CD4-positive, alpha-beta T cell (primary cell): ENCODE data around the gene MORN5. TPM values are rescaled to one million over a fixed set of nuclear protein-coding genes. Genes with fewer than 3 reads are reported as not detected.

Experiments
- ATAC-seq: fragments of 200-7000 bp; cut with Tn5 transposase; one replicate; pipeline ENCODE4 v1.10.0; 2022; ENCODE audit warnings: mild to moderate bottlenecking; ENCODE audit not compliant: poor library complexity
- CTCF ChIA-PET: fragments of 350-600 bp; sonication (Branson Sonifier 250); formaldehyde crosslinking; loops from one replicate; lab custom pipeline; 2021; ENCODE audit warnings: antibody characterized with exemption, inconsistent platforms; lab: Charles Lee
- POLR2A ChIA-PET: fragments of 350-600 bp; sonication (Branson Sonifier 250); formaldehyde crosslinking; loops from one replicate; lab custom pipeline; 2021; ENCODE audit warnings: antibody characterized with exemption, inconsistent platforms; lab: Charles Lee
- DNase-seq, 14 experiments: peaks; one replicate each; pipeline ENCODE4 v3.0.0-alpha.2; 2013 to 2020; ENCODE audit warnings: mixed read lengths in 2 of 14
- H3K27ac ChIP-seq, 2 donors: one replicate each; pipeline versions ENCODE4 v1.5.1 to v1.7.0; 2013; ENCODE audit warnings: low read length in 2 of 2, low read depth in 1 of 2, mild to moderate bottlenecking in 1 of 2
- H3K27me3 ChIP-seq, 2 experiments: 1 replicate in 1 of 2; 2 replicates in 1 of 2; pipeline versions ENCODE4 v1.6.1 to v1.7.0; 2013; ENCODE audit warnings: low read length in 2 of 2, control low read depth in 1 of 2, mild to moderate bottlenecking in 1 of 2, moderate library complexity in 1 of 2; ENCODE audit not compliant: insufficient read depth in 2 of 2, control insufficient read depth in 1 of 2
- H3K36me3 ChIP-seq: one replicate; pipeline ENCODE4 v1.6.1; 2013; ENCODE audit warnings: low read length, control low read depth; ENCODE audit not compliant: insufficient read depth
- H3K4me1 ChIP-seq: one replicate; pipeline ENCODE4 v1.6.1; 2013; ENCODE audit warnings: low read length, control low read depth; ENCODE audit not compliant: insufficient read depth
- H3K4me3 ChIP-seq: one replicate; pipeline ENCODE4 v1.5.1; 2013; ENCODE audit warnings: mild to moderate bottlenecking, low read length, moderate library complexity
- H3K9me3 ChIP-seq, 2 experiments: 1 replicate in 1 of 2; 2 replicates in 1 of 2; pipeline versions ENCODE4 v1.6.1 to v1.7.0; 2013; ENCODE audit warnings: low read length in 2 of 2, mild to moderate bottlenecking in 2 of 2, control low read depth in 1 of 2, moderate library complexity in 1 of 2; ENCODE audit not compliant: control insufficient read depth in 1 of 2, insufficient read depth in 1 of 2
- H3K27ac Mint-ChIP-seq: one replicate; pipeline ENCODE4 v1.8.0; 2020; ENCODE audit warnings: mixed read lengths
- H3K27me3 Mint-ChIP-seq: one replicate; pipeline ENCODE4 v1.8.0; 2021; ENCODE audit warnings: mixed read lengths
- H3K36me3 Mint-ChIP-seq: one replicate; pipeline ENCODE4 v1.8.0; 2021; ENCODE audit warnings: low read depth, mixed read lengths
- H3K4me1 Mint-ChIP-seq: one replicate; pipeline ENCODE4 v1.8.0; 2021; ENCODE audit warnings: low read depth, mixed read lengths
- H3K4me3 Mint-ChIP-seq: one replicate; pipeline ENCODE4 v1.8.0; 2020; ENCODE audit warnings: mild to moderate bottlenecking, mixed read lengths
- H3K9me3 Mint-ChIP-seq: one replicate; pipeline ENCODE4 v1.8.0; 2020; ENCODE audit warnings: mixed read lengths
- intact Hi-C, 2 experiments: fragments of 100-400 bp; cut with DNase I in 1 of 2; cut with micrococcal nuclease in 1 of 2; formaldehyde crosslinking; loops; one replicate each; pipeline versions ENCODE4 v1.15.1 to v1.9.0; 2023 to 2025; cut with DNase I, micrococcal nuclease
- total RNA-seq, 174 experiments: library from RNA in 2 of 174; stranded (reverse) in 2 of 174; gene quantifications; one replicate each; pipeline ENCODE4 v1.2.3 and lab custom pipeline; 2021 to 2026
- TF ChIP-seq, protein P1 (sequence below): fragments of 200-600 bp; IDR thresholded peaks from one replicate; pipeline ENCODE4 v1.8.0; 2022; ENCODE audit warnings: antibody characterized with exemption, mild to moderate bottlenecking

Gene MORN5
- total RNA-seq, 2 experiments from 2014 or later = not detected

DNA sequence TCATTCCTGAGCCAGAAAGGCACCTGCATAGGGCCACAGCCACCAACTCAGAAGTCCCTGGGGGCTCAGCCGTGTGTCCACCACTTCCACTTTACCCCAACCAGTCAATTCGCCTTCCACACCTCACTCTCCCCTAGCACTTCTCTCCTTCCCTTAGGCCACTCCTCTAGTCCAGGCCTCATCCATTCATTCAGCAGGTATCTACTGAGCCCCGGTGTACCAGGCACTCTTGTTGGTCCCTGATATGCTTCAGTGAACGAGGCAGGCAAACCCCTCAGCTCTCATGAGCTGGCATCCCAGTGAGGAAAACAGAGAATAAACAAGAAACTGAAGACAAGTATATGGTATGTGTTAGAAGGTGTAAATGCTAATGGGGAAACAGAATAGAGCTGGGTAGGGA lies 28.9 kb upstream of the MORN5 start:
- Histone ChIP-seq H3K4me3 (no peak overlapping the region), H3K36me3 (no peaks in the 10 kb centered on the region), H3K9me3 (peaks cover 0 to 6% of the 10 kb centered on the region in 2 experiments), H3K27me3 (peaks cover 13 to 26% of the 10 kb centered on the region in 2 experiments), H3K4me1 (peaks cover 23% of the 10 kb centered on the region), H3K27ac (no peak overlapping the region)
- Mint-ChIP-seq H3K27ac (no peak overlapping the region), H3K4me1 (peaks cover 9% of the 10 kb centered on the region), H3K9me3 (no peaks in the 10 kb centered on the region), H3K27me3 (peaks cover 32% of the 10 kb centered on the region), H3K36me3 (no peaks in the 10 kb centered on the region), H3K4me3 (no peak overlapping the region)
- intact Hi-C loops = no loop called here
- POLR2A ChIA-PET = no interaction called here
- ATAC-seq = no peak
- TF ChIP-seq, protein P1, sequence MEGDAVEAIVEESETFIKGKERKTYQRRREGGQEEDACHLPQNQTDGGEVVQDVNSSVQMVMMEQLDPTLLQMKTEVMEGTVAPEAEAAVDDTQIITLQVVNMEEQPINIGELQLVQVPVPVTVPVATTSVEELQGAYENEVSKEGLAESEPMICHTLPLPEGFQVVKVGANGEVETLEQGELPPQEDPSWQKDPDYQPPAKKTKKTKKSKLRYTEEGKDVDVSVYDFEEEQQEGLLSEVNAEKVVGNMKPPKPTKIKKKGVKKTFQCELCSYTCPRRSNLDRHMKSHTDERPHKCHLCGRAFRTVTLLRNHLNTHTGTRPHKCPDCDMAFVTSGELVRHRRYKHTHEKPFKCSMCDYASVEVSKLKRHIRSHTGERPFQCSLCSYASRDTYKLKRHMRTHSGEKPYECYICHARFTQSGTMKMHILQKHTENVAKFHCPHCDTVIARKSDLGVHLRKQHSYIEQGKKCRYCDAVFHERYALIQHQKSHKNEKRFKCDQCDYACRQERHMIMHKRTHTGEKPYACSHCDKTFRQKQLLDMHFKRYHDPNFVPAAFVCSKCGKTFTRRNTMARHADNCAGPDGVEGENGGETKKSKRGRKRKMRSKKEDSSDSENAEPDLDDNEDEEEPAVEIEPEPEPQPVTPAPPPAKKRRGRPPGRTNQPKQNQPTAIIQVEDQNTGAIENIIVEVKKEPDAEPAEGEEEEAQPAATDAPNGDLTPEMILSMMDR = no peak
- CTCF ChIA-PET = no interaction called here
- no peak for DNase-seq

DNA sequence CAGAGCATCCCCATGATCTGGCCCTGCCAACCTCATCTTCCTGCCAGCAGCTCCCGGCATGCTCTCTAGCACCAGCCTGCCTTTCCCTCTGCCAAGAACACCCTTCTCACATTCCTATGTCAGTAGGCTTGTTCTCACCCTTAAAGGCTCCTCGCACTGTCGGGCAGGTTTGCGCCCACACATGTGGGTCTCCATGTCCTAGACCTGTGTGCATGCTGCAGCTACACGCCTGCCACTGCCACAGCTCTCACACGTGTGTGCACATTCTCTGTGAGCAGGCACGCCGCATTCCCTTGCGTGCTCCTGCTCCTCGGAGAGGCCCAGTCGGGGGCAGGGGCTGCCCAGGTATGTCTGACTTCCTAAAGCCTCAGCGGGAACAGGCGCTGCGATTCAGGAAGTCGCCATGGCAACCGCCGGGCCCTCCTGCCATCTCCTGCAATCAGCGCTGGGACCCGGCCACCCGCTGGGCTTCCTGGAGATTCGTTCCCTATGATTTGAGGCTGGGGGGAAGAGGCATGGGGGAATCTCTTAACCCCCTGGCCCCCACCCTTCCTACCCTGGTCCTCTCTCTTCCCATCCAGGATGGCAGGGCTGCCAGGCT lies 28.2 kb upstream of the MORN5 start:
- H3K9me3 ChIP-seq = peaks cover 0 to 6% of the 10 kb centered on the region in 2 experiments
- no peak overlapping the region for H3K27ac Mint-ChIP-seq

DNA sequence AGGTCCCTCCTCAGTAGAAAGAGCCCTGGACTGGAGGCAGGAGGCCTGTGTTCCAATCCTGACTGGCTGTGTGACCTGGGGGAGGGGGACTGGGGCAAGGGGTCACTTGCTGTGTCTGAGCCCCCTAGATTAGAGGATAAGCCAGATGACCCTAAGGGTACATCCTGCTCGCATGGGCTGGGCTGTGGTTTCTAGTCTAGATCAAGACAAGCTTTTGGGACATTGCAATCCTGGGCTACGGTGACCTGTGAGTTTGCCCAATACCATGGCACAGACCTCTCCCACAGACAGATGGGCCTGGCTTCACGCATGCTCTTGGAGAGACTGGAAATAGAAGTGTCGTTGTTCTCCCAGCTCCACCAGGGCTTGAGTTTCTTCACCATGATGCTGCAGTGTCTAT lies 27.2 kb upstream of the MORN5 start:
- H3K27ac Mint-ChIP-seq = no peak overlapping the region
- TF ChIP-seq, protein P1 = no peak
- Histone ChIP-seq H3K36me3 (no peaks in the 10 kb centered on the region), H3K4me3 (no peak overlapping the region), H3K27me3 (peaks cover 0 to 10% of the 10 kb centered on the region in 2 experiments), H3K9me3 (no peaks in the 10 kb centered on the region), H3K27ac (no peak overlapping the region), H3K4me1 (peaks cover 8% of the 10 kb centered on the region)
- peaks cover 18% of the 10 kb centered on the region for H3K27me3 Mint-ChIP-seq
- intact Hi-C loops = no loop called here
- POLR2A ChIA-PET = no interaction called here
- H3K4me3 Mint-ChIP-seq = no peak overlapping the region
- no peaks in the 10 kb centered on the region for H3K9me3 Mint-ChIP-seq
- DNase-seq (no peak), ATAC-seq (no peak)
- CTCF ChIA-PET = interaction anchor here (1.3 kb wide), 1 partner anchor 218 kb away, joined by 4 read pairs; no protein-coding TSS in a partner anchor
- H3K4me1 Mint-ChIP-seq = no peaks in the 10 kb centered on the region
- H3K36me3 Mint-ChIP-seq = no peaks in the 10 kb centered on the region

More for the DNA sequence above, 28.2 kb upstream of the MORN5 start:
- ChIA-PET CTCF (no interaction called here), POLR2A (no interaction called here)
- Histone ChIP-seq H3K4me3 (no peak overlapping the region), H3K4me1 (peaks cover 16% of the 10 kb centered on the region), H3K27ac (no peak overlapping the region), H3K36me3 (no peaks in the 10 kb centered on the region), H3K27me3 (peaks cover 7 to 19% of the 10 kb centered on the region in 2 experiments)
- Mint-ChIP-seq H3K27me3 (peaks cover 25% of the 10 kb centered on the region), H3K36me3 (no peaks in the 10 kb centered on the region), H3K4me3 (no peak overlapping the region), H3K4me1 (peaks cover 3% of the 10 kb centered on the region), H3K9me3 (no peaks in the 10 kb centered on the region)
- intact Hi-C loops = no loop called here
- no peak for ATAC-seq
- TF ChIP-seq, protein P1 = no peak
- DNase-seq = no peak
